Epithelial cell of proximal tubule (primary cell): ENCODE data around the gene OR6B3. TPM values are rescaled to one million over a fixed set of nuclear protein-coding genes. Genes with fewer than 3 reads are reported as not detected.

ENCODE experiments used
- DNase-seq: peaks from one replicate; pipeline ENCODE4 v3.0.0-alpha.2; 2011; ENCODE audit warnings: low read depth
- H3K4me3 ChIP-seq: 2 replicates; pipeline ENCODE4 v1.5.1; 2011; ENCODE audit warnings: low read depth, mild to moderate bottlenecking, low read length
- total RNA-seq: library from RNA; depleted of rRNA; stranded (reverse); fragments of >200 nt; gene quantifications from 2 replicates; pipeline ENCODE4 v1.2.3, GENCODE V29; 2015
- TF ChIP-seq, protein P1 (sequence below): conservative IDR thresholded peaks from 2 replicates; pipeline ENCODE4 v1.5.1; 2012; ENCODE audit warnings: low read depth, mild to moderate bottlenecking, low read length

The OR6B3 gene
- total RNA-seq, 1 donor from 2014 or later, result not detected

DNA sequence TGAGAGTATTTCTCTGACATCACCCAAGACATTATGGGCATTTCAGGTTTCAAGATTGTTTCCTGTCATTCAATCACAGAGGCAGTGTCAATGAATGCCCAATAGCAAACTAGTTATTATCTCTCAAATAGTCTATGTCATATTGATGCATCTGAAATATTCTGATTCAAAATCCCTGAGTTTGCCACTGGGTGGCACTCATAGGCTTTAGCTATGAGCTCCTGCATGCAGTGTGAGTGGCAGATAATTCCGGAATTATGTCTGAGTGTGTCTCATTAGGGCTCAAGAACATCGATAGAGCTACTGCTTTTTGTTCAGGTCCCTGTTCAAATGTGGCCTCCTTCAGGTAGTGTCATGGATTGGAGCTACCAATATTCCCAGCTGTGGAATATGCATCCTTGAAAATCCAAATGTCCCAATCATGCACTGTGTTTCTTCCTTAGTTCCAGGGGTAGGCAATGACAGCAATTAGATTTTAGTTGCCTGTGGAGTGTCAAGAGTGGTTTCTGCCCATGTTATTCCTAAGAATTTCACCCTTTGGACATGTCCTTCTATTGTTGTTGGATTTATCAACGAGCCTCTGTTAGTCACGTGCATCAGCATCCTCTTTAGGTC, 7.8 kb upstream of the OR6B3 start:
- DNase-seq, result peak; percentile 3
- TF ChIP-seq, protein P1, sequence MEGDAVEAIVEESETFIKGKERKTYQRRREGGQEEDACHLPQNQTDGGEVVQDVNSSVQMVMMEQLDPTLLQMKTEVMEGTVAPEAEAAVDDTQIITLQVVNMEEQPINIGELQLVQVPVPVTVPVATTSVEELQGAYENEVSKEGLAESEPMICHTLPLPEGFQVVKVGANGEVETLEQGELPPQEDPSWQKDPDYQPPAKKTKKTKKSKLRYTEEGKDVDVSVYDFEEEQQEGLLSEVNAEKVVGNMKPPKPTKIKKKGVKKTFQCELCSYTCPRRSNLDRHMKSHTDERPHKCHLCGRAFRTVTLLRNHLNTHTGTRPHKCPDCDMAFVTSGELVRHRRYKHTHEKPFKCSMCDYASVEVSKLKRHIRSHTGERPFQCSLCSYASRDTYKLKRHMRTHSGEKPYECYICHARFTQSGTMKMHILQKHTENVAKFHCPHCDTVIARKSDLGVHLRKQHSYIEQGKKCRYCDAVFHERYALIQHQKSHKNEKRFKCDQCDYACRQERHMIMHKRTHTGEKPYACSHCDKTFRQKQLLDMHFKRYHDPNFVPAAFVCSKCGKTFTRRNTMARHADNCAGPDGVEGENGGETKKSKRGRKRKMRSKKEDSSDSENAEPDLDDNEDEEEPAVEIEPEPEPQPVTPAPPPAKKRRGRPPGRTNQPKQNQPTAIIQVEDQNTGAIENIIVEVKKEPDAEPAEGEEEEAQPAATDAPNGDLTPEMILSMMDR, result peak; percentile 71
- H3K4me3 ChIP-seq, result no peak overlapping the region

DNA sequence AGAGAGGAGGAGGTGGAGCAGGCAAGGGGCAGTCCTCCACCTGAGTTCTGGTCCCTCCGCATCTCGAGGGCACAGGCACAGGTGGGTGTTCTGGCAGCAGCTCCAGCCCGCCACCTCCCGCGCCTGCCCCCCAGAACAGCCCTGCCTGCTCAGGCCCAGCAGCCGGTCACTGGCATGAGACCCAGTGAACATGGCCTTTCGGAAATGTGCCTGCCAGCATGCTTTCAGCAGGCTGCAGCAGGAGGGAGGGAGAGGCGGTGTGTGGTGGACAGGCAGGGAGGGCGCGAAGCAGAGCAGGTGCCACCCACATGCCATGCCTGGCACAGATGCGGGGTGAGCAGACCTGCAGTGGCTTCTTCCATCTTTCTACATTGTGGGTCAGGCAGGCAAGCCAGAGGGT, 3.4 kb upstream of the OR6B3 start:
- no peak overlapping the region for H3K4me3 ChIP-seq
- TF ChIP-seq, protein P1, result no peak
- DNase-seq, result no peak

DNA sequence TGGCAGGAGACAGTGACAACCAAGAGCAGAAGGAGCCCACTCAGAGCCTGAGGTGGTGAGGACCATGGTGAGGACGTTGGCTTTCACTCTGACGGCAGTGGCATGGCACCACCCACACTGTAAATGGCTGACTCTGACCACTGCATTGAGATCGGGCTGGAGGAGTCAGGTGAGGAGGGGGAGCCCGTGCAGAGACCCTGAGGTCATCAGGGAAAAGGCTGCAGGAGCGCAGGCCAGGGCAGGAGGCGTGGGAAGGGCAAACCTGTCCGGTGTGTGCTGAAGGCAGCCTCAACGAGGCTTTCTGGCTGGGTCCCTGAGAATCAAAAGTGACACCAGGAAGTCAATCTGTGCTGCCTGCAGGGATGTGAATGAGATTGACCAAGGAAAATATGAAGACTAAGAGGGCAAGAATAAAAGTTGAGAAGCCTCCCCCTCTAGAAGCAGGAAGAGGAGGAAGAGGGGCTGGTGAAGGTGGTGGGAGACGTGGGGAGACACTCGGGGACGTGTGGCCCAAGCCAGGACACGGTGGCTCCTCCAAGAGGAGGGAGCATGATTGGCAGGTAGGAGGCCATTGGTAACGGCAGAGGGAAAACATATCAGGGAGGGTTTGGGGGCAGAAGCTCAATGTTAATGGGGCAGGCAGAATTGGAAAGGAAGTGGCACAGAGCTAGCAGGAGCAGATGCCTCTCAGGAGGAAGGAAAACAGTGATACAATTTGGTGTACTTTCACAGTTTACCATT, 2.0 kb upstream of the OR6B3 start:
- no peak for DNase-seq
- TF ChIP-seq, protein P1, result no peak

DNA sequence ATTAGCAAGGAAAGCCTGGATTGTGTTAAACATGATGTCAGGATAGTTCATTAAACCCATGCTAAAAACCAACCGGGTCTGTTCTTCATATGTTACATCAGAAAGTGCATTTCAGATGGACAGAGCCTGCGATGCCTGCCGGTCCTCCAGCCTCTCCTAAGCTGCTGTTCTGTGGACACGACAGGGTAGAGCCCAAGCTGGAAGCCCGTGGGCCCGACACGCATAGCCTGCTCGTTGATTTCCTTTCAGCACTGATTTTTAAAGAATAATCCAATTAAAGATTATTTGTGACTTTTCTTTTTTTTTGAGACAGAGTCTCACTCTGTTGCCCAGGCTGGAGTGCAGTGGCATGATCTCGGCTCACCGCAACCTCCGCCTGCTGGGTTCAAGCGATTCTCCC, 797 bp downstream of the OR6B3 start:
- TF ChIP-seq, protein P1, result no peak
- no peak overlapping the region for H3K4me3 ChIP-seq
- no peak for DNase-seq

More for the DNA sequence above, 2.0 kb upstream of the OR6B3 start:
- H3K4me3 ChIP-seq, result no peak overlapping the region

DNA sequence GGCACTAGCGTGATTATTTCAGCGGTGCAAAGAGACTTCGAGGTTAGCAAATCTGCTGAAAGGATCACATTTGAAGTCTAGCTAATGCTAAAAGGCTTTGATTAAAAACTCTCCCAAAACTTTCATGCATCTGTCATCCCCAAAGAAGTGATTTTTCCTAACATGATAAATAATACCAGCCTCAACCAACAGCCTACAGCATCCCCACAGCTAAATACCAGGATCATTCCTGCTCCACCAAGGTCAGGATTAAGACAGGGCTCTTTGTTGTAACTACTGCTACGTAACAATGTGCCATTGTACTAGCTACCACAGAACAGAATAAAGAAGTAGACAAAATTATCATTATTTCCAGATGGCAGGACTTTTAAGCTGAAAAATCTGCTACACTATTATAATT, 1.6 kb downstream of the OR6B3 start:
- no peak for DNase-seq
- TF ChIP-seq, protein P1, result no peak
- no peak overlapping the region for H3K4me3 ChIP-seq

DNA sequence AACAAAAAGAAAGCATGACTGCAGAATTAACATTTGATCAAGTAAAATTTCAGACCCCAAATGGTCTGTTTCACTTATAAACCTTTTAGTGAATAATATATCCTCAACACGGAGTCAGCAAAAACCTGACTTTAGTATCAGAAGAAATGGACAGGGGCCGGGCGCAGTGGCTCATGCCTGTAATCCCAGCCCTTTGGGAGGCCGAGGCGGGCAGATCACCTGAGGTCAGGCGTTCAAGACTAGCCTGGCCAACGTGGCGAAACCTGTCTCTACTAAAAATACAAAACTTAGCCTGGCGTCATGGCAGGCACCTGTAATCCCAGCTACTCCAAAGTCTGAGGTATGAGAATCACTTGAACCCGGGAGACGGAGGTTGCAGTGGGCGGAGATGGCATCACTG, 3.0 kb downstream of the OR6B3 start:
- DNase-seq, result no peak
- no peak overlapping the region for H3K4me3 ChIP-seq
- TF ChIP-seq, protein P1, result no peak

DNA sequence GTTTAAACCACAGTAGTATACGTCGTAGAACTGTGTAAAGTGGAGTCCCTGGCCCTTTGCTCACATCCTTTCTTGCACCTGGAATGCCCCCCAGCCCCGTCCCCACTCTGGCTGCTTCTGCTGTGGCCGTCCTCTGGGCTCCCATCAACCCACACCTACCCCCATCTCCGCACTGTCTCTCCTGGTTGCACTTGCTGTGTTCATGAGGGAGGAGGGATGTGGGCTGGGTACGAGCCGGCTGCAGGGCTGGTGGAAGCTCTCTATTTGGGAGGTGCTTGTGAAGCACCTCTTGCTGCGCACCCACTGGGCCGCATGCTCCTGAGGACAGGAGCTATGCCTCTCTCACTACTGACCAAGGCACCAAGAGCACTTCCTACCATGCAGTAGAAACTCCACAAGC, 5.1 kb downstream of the OR6B3 start:
- TF ChIP-seq, protein P1, result no peak
- no peak overlapping the region for H3K4me3 ChIP-seq
- no peak for DNase-seq
